Measurements from ENCODE around the gene ZGPAT.
"Not testable (repeated sequence)": the region's sequence is repeated elsewhere in the genome, so short reads cannot be mapped to it uniquely, and the experiment has no call there.

Gene ZGPAT

DNA sequence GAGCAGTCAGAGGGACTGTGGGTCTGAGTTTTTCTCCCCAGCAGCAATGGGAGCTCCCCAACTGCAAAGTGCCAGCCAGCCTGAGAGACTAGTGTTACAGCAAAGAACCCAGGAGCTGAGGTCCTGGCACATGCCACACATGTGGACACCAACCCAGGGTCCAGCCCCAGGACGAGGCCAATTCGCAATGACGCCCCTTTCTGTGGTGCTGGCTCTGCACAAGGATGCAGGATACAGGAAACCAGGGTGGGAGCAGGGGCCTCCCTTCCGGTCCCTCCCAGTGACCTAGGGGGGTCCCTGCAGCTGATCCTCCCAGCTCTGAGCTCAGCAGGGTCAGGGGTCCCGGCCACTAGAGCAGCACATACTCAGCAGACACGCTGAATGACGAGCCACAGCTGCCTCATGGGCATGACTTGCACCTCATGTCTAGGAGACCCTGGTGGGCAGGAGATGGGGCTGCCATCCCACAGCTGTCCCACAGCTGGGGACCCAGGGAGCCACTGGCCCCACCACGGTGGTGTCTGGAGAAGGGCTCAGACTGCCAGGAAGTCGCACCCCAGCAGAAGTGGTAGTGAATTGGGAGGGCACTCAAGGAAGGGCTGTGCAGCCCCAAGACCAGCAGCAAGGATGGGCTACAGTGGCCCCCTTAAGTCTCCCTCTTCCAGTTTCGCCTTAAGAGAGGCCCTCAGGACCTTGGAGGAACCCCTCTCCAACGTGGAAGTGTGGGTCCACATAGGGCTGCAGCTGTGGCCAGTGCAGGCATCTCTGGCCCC lies 3.7 kb upstream of the ZGPAT start:
- DNase-seq (ENCODE audit: low read depth), result no peak

DNA sequence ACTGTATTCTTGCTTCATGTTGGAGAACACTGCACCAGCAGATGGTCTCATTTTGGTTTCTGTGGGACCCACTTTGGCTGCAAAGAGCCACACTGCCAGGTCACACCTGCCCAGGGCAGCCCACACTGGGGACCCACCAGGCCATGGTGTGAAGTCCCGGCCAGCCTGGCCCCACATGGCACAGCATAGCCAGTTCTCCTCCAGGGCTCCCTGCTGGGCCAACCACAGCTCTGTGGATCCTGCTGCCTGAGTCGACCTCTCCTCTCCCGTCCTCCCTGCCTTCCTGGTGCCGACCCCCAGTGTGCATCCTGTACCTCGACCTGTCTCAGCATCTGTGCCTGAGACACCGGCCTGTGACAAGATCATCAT lies 3.1 kb upstream of the ZGPAT start:
- no peak for DNase-seq (ENCODE audit: low read depth)

DNA sequence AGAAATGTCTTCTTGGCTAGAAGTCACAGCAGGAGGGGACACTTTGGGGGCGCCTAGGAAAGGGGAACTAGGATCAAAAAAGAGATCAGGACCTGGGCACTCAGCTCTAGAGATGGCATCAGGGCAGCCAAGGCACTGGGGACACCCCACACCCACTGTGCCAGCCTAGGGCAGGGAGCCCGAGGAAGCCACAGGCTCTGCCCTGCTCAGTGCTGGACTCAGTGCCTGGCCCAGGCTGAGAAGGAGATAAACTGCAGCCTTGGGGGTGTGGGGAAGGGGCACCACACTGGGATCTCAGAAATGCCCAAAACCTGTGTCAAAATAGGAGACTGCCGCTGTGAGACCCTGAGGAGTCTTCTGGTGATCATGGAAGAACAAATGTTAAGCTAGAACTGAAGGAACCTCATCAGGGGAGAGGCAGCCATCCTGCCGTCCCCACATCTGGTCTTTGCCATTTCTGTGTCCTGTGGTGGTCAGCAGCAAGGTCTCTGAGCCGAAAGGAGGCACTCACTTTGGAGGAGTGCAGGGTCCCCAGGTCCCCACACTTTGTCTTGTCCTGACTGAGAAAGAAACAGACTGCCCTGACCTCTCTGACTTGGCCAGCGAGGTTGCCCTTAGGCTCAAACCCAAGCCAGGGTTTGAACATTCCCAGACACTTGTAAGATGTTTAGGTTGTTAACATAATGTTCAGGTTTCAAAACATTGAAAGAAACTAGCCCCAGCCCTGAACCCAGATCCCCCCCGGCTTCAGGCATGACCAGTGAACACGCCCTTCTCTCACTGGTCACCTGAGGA lies 2.4 kb upstream of the ZGPAT start:
- DNase-seq (ENCODE audit: low read depth), result no peak

DNA sequence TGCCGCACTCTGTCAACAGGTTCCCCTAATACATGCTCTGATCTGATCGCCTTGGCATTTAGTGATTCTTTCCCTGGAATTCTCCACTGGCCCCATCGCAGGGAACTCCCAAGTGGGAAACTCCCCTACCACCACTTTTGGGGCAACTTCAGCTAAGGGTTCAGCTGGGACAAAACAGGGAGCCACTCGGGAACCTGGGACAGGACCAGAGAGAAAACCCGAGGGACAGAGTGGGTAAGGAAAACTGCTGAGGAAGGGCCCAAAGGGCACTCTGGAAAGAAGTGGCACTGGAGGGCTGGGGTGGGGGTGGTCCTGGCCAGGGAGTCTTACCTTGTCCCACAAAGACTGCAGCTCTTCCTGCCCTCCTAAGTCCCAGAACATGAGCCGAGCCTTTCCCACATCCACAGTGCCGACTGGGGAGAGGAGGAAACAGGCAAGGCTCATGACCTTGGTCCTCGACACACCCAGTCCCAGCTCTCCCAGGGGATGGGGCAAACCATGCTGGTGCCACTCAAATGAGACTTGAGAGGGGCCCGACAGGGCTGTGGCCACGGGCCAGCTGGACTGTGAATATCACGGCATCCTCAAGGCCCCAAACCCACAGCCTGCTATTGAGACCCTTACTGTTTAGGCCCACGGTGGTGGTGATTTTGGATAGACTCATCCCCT lies 1.7 kb upstream of the ZGPAT start:
- DNase-seq (ENCODE audit: low read depth), result no peak

DNA sequence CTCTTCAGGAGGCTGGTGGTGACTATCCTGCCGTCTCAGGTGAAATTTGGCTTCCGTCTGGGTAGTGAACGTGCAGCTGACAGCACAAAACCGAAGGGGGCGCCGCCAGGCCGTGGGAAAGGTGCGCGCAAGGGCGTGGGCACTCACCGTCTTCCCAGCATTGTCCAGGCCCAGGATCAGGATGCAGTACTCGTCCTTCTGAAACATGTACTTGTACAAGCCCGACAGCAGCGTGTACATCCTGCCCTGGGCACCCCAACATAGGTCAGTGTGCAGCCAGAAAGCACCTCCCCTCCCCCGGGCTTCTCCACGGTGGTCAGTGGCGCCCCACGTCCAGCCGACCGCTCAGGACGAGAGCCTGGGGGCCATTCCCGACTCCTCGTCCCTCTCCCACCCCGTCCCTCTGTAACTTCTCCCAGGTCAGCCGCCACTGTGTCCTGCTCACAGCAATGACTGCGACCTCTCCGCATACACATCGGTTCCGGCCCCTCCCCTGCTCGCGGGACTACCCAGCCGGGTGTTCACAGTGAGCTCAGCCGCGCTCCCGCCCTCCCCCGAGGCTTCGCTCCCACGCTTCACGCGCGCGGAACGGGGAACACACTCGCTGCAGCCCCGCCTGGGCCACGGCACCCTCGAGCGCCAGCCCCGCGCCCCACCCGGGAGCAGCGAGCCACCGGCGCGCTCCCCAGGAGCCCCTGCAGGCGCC lies 834 bp upstream of the ZGPAT start:
- DNase-seq (ENCODE audit: low read depth), result peak; percentile 49

DNA sequence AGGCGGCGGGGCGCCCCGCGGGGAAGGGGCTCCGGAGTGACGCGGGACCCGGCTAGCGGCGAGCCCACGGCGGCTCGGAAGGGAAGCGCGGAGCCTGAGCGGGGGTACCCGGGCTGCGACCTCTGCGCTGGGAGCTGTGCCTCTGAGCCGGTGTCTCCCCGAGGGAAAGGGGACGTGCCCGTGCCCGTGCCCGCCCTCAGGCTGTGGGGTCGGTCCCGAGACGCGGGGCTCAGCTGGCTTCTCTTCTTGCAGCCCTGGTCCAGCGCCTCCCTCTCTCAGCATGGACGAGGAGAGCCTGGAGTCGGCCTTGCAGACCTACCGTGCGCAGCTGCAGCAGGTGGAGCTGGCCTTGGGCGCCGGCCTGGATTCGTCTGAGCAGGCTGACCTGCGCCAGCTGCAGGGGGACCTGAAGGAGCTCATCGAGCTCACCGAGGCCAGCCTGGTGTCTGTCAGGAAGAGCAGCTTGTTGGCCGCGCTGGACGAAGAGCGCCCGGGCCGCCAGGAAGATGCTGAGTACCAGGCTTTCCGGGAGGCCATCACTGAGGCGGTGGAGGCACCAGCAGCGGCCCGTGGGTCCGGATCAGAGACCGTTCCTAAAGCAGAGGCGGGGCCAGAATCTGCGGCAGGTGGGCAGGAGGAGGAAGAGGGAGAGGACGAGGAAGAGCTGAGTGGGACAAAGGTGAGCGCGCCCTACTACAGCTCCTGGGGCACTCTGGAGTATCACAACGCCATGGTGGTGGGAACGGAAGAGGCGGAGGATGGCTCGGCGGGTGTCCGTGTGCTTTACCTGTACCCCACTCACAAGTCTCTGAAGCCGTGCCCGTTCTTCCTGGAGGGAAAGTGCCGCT lies 686 bp downstream of the ZGPAT start:
- no peak for DNase-seq (ENCODE audit: low read depth)

DNA sequence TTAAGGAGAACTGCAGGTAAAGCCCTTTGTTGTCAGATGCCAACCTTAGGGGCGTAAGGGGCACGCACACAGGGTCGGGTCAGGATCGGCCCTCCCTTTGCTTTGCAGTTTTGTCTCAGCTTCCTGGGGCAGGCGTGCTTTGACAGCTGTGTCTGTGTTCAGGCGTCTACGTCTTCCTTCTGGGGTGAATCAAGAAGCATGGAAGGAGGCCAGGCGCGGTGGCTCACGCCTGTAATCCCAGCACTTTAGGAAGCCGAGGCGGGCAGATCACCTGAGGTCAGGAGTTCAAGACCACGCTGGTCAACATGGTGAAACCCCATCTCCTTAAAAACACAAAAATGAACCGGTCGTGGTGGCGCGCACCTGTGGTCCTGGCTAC lies 1.3 kb downstream of the ZGPAT start:
- DNase-seq (ENCODE audit: low read depth), result no peak

DNA sequence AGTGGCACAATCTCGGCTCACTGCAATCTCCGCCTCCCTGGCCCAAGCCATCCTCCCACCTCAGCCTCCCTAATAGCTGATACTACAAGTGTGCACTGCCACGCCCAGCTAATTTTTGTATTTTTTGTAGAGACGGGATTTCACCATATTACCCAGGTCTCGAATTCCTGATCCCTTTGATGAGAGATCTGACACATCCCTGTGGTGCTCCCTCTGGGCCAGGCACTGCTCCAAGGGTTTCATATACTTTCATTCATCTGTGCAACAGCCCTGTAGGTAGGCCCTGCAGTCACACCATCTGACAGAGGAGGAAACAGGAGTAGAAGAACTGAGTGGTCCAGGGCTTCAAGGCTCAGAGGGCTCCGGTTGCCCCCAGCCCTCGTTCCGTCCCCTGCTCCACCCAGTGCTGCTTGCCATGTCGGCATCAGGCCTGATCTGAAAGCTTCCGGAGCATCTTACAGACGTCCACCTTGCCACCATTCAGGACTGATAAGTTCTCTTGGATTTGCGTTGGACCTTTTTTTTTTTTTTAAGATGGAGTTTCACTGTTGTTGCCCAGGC lies 3.3 kb downstream of the ZGPAT start:
- DNase-seq (ENCODE audit: low read depth), result no peak

DNA sequence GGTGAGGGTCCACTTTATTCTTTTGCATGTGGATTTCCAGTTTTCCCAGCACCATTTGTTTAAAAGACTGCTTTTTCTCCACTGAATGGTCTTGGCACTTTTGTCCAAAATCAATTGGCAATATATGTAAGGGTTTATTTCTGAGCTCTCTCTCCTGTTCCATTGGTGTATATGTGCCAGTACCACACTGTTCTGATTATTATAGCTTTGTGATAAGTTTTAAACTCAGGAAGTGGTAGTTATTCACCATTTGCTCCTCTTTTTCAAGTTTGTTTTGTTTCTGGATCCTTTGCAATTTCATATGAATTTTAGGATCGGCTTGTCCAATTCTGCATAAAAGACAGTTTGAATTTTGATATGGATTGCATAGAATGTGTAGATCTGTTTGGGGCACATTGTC lies 4.4 kb downstream of the ZGPAT start:
- no peak for DNase-seq (ENCODE audit: low read depth)

DNA sequence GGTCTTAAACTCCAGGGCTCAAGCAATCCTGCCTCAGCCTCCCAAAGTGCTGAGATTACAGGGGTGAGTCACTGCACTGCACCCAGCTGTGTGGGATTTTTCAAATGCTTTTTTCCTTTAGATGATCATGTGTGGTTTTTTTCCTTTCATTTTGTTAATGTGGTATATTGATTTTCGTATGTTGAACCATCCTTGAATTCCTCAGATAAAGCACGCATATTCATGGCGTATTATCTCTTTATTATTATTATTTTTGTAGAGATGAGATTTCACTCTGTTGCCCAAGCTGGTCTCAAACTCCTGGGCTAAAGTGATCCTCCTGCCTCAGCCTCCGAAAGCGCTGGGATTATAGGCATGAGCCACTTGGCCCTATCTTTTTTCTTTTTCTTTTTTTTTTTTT lies 7.0 kb downstream of the ZGPAT start:
- DNase-seq (ENCODE audit: low read depth), result no peak

DNA sequence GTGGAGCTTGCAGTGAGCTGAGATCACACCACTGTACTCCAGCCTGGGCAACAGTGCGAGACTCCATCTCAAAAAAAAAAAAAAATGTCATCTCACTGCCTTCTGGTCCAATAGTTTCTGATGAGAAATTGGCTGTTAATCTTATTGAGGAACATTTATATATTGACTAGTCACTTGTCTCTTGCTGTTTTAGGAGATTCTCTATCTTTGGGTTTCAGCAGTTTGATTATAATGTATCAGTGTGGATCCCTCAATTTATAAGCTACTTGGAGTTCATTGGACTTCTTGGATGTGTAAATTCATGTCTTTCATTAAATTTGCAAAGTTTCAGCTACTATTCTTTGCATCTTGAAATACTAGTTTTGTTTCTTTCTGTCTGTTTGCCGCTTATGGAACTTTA lies 11.2 kb downstream of the ZGPAT start:
- no peak for DNase-seq (ENCODE audit: low read depth)

DNA sequence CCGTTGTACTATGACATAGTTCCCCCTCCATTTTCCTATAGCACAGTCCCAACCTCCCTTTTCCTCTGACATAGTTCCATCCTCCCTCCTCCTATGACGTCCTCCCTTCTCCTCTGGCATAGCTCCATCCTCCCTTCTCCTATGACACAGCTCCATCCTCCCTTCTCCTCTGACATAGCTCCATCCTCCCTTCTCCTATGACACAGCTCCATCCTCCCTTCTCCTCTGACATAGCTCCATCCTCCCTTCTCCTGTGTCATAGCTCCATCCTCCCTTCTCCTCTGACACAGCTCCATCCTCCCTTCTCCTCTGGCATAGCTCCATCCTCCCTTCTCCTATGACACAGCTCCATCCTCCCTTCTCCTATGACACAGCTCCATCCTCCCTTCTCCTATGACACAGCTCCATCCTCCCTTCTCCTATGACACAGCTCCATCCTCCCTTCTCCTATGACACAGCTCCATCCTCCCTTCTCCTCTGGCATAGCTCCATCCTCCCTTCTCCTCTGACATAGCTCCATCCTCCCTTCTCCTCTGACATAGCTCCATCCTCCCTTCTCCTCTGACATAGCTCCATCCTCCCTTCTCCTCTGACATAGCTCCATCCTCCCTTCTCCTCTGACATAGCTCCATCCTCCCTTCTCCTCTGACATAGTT lies 15.3 kb downstream of the ZGPAT start:
- not testable (repeated sequence) for DNase-seq (ENCODE audit: low read depth)

DNA sequence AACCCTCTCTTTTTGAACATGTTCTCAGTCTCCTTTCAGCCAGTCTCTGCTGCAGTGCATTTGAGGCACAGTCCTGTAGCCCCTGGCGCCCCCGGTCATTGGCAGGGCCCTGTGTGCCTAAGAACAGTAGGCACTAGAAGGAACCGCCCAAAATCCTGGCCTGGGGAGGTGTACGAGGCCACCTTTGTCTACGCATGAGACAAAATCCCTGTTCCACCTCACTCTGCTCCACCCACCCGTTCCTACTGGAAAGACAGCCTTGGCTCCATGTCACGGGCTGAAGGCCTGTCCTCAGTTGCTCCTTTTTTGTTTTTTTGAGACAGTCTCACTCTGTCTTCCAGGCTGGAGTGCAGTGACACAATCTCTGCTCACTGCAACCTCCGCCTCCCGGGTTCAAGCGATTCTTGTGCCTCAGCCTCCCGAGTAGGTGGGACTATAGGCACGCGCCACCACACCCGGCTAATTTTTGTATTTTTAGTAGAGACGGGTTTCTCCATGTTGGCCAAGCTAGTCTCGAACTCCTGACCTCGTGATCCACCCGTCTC lies 22.4 kb downstream of the ZGPAT start:
- not testable (repeated sequence) for DNase-seq (ENCODE audit: low read depth)

DNA sequence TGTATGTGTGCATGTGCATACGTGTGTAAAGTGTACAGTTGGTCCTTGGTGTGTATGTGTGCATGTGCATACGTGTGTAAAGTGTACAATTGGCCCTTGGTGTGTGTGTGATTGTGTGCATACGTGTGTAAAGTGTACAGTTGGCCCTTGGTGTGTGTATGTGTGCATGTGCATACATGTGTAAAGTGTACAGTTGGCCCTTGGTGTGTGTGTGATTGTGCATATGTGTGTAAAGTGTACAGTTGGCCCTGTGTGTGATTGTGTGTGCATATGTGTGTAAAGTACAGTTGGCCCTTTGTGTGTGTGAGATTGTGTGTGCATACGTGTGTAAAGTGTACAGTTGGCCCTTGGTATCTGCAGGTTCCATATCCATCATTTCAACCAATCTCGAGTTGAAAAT lies 23.6 kb downstream of the ZGPAT start:
- no peak for DNase-seq (ENCODE audit: low read depth)

DNA sequence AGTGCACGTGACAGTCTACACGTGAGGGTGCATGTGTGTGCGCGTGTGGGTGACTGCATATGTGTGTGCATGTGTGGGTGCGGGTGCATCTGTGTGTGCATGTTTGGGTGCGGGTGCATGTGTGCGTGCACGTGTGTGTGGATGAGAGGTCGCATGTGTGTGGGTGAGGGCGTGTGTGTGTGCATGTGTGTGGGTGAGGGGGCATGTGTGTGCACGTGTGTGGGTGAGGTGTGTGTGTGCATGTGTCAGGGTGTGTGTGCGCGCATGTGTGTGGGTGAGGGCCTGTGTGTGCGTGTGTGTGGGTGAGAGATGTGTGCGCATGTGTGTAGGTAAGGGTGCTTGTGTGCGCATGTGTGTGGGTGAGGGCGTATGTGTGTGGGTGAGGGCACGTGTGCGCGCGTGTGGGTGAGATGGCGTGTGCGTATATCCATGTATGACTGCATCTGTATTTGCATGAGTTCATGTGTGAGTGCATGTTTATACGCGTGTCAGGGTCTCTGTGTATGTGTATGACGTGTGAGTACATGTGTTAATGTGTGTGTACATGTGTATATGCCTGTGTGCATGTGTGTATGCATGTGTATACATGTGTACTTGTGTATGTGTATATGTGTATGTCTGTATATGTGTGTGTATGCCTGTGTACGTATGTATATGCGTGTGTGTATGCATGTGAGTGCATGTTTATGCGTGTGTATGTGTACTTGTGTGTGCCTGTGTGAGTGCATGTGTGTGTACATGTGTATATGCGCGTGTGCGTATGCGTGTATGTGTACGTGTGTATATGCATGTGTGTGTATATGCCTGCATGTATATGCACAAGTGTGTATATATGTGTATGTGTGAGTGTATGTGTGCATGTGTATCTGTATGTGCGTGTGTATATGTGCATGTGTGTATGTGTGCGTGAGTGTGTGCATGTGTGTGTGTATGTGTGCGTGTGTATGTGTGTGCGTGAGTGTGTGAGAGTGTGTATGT lies 24.6 kb downstream of the ZGPAT start:
- no peak for DNase-seq (ENCODE audit: low read depth)

DNA sequence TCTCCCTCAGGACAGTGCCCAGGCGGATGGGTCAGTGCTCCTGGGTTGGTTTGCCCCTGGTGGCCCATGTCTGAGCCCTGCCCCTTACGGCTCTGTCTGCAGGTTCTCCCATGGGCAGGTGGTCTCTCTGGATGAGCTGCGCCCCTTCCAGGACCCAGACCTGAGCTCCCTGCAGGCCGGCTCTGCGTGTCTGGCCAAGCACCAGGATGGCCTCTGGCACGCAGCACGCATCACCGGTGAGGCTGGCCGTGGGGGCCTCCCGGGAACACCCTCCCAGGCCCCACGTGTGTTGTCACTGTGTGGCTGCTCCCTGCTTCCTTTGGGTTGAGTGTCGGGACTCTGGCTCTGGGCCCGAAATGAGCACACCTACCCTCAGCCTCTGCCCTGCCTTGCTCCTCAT lies 25.3 kb downstream of the ZGPAT start:
- DNase-seq (ENCODE audit: low read depth), result no peak

DNA sequence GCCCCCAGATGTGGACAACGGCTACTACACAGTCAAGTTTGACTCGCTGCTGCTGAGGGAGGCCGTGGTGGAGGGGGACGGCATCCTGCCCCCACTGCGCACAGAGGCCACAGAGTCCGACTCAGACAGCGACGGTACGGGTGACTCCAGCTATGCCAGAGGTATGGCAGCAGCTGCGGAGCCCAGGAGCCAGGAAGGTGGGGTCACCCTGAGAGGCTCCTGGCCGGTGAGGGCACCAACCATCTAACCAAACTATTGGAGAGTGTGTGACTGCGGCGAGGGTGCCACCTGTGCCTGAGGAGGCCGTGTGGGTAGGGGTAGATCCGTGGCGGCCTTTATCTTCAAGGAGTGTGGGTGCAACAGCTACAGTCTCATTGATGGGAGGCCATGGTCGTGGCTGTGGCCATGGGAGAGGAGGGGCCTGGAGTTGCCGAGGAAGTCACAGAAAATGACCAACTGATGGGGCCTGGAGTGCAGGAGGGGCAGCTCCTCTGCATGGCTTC lies 25.8 kb downstream of the ZGPAT start:
- DNase-seq (ENCODE audit: low read depth), result no peak

DNA sequence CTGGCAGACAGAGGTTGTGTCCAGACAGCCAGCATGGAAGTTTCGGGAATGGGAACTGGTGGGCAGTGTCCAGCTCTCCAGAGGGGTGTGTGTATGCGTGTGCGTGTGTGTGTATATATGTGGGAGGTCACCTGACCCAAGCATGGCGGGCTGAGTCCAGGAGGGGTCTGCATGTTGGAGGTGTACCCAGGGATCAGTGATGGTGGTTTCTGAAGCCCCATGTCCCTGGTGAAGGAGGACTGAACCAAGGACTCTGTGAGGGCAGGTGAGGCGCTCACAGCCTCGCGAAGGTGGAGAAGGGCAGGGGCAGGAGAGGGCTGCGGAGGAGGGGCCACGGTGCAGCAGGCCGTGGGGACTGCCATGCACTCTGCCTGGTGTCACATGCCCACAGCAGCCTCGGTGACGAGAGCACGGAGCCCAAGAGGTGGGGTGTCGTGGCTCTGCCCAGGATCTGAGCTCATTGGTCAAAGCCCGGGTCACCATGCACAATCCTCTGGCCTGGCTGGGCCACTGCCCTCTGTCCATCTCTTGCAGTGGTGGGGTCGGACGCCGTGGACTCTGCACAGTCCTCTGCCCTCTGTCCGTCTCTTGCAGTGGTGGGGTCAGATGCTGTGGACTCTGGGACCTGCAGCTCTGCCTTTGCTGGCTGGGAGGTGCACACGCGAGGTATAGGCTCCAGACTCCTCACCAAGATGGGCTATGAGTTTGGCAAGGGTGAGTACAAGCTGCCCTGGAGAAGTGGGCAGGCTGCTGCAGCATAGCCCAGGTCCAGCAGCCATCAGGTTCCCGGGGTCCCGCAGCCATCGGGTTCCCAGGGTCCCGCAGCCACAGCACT lies 26.5 kb downstream of the ZGPAT start:
- no peak for DNase-seq (ENCODE audit: low read depth)
